HG02870 (cell line): ENCODE data around the gene CEMIP.

ENCODE experiments used
- ATAC-seq: cut with Tn5 transposase; IDR thresholded peaks from one replicate; pipeline ENCODE4 v1.9.1; 2021; ENCODE audit warnings: mild to moderate bottlenecking, moderate library complexity; ENCODE audit not compliant: unreplicated experiment

CEMIP gene

GRCh38 chr15:80880086-80880485 is 100.9 kb downstream of the CEMIP start:
- no peak for ATAC-seq

DNA sequence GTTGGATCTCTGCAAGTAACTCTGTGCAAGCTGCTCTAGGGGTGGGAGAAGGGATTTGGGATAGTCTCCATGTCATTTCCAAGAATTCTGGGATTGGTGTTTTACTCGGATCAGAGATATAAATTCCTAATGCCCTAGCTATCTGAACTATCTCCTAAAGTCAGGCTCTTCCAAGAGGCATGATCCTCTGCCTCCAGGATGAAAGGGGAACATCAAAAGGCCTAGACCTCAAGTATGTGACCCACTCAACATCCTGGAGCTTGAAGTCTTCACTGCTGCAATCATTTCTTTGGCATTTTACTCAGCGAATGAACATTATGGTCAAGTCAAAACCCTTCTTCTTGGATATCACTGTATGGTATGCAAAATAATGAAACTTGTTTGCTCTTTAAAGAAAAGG is 104.5 kb downstream of the CEMIP start:
- no peak for ATAC-seq

DNA sequence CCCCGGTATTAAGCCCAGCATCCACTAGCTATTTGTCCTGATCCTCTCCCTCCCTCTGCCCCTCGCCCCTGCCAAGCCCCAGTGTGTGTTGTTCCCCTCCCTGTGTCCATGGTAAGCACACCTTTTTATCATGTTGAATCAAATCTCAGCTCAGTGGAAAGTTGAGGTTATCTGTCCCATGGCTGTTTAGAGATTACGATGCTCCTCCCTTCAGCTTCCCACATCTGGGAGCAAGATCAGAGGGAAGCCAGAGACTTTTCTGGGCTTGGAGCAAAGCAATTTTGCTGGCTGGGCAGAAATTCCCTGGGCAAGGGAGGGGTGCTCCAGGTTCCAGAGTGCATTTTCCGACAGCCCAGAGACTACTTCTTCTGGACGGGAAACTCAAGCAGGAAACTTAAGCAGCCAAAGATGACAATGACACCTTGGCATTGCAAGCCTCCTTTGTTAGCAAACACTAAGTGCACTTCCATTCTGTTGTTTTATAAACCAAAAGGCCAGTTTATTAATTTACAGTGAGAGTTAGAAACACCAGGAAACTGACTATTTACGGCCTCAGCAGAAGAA is 105.9 kb downstream of the CEMIP start:
- no peak for ATAC-seq

- ATAC-seq, result no peak
Observed at GRCh38 chr15:80887148-80887547, 108.0 kb downstream of the CEMIP start.

DNA sequence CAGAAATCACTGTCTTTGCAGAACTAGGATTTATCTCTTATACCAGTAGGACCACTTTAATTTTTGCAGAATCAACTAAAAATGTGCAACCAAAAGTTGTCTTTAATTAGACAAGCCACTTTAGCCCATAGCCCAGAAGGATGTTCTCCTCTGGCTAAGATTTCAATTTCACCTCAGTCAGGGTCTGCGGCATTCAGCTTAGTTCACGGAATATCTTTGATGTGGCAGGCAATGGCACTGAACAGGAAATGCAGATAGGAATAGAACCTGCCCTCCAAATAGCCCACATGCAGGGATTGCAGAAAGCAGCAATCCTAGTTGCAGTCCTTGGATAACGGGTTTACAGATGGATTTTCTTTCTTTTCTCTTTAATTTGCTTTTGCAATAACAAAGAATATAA is 109.7 kb downstream of the CEMIP start:
- ATAC-seq, result no peak

DNA sequence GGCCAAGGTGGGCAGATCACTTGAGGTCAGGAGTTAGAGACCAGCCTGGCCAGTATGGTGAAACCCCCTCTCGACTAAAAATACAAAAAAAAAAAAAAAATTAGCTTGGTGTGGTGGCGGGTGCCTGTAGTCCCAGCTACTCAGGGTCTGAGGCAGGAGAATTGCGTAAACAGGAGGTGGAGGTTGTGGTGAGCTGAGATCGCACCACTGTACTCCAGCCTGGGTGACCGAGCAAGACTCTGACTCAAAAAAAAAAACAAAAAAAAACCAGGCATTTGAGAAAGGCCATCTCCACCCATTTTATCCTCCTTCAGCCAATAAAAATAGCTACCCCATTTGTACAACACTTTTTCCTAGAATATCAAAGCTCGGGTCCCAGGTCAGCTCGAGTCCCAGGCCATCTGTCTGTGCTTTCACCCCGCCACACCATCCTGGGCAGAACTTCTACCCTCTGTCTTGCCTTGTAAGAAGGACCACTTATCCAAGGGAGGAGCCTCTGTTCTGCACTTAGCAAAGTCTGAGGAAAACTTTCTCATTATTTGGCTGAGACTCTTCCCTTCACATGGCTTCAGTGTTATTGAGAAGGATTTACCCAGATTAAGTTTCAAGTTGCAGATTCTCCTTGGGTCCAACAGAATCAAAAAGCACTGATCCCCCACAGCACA is 111.3 kb downstream of the CEMIP start:
- no peak for ATAC-seq

- no peak for ATAC-seq
Observed at GRCh38 chr15:80891006-80891405, 111.8 kb downstream of the CEMIP start.

DNA sequence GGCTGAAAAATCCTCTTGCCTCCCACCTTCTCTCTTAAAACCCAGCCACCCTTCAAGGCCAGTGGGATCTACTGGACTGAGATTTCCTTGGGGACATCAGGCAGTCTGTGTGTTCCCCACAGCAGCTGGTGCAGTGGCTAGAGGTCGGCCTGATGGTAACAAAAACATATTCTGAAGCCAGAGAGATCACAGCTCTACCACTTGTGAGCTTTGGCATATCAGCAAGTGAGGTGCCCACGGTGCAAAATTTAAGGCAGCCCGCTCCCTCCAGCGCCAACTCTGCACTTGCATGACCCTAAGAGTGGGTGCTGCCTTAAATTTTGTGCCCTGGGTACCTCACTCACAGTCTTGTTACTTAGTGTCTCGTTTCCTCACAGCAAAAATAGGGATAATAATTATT is 113.2 kb downstream of the CEMIP start:
- no peak for ATAC-seq

DNA sequence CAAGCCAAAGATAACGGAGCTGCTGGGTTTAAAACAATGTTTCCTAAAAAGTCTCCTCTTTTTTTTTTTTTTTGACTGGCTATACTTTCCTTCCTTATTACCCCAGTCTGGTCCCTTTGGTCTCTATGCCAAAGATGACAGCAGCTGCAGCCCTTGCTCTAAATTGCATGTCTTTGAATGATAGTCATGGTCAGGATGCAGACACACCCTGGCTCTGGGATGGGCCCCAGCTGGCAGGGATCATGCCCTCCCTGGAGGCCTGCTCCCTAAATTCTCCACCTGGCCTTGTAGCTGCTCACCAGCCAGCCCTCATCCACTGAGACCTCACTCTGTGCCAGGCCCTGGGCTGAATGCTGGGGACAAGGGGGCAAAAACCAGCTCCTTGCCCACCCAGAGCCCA is 114.6 kb downstream of the CEMIP start:
- ATAC-seq, result no peak

- no peak for ATAC-seq
Observed at GRCh38 chr15:80895091-80895490, 115.9 kb downstream of the CEMIP start.

DNA sequence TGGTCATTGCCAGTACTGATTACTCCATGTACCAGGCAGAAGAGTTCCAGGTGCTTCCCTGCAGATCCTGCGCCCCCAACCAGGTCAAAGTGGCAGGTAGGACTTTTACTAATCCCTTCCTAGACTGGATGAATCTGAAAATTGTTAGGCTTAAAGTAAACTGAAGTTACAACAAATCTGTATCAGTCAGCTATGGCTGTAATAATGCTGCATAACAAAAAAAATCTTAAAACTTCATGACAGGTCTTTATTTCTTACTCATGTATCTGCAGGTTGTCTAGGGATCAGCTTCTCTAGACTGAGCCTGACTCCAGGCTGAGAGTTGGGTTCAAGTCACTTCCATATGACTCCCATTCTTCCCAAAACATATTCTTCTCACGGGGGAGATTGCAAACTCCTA is 116.8 kb downstream of the CEMIP start:
- no peak for ATAC-seq

DNA sequence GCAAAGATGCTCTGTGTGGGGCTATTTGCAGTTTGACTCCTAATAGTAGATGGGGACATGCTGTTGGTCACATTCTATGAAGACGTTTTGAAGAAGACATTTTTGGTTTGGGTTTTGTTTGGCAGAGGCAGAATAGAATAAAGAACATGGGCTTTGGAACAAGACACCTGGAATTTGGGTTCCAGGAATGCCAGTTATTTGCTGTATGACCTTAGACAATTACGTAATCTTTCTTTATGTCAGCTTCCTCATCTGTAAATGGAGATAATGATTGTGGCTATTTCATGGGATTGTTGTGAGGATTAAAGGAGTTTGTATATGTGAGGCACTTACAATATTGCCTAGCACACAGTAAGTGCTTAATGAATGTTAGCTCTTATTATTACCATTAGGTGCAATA is 118.9 kb downstream of the CEMIP start:
- ATAC-seq, result no peak

GRCh38 chr15:80902298-80902801 is 123.2 kb downstream of the CEMIP start:
- ATAC-seq, result no peak

DNA sequence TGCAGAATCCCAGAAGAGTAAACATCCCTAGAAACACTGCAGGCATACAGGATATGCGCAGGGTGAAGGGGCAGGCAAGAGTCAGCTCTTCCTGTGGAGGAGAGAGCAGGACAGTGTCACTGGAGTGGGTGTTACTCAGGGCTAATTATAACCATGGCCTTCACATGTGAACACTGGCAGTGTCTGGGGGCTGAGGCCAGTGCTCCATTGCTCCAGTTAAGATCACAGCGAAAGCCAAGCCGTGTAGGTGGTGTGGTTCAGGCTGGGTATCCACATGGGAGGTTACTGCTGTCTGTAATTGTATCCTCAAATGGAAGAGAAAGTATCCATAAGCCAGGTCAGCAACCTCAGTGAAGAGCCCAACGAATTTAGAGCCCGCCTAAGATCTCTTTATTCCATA is 125.8 kb downstream of the CEMIP start:
- ATAC-seq, result no peak

DNA sequence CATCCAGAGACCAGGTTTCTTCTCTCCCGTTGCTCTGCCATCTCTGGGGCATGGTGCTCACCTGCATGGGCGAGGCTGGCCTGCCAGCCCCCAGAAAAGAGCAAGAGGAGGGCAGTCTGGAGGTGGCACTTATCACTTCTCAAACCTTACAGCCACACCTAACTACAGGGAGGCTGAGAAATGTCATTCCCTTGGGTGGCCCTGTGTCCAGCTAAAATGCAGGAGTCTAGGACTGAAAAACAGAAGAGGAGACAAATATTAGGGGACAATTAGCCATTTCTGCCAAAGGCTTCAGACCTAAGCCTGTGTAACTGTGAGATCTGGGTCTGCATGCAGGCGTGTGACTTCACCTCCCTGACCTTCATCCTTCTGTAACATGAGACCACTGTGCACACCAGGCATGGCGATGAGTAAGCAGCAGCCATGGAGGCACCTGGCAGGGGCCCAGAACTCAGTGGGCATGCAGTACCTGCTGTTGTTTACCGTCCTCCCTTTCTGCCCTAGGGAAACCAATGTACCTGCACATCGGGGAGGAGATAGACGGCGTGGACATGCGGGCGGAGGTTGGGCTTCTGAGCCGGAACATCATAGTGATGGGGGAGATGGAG is 127.1 kb downstream of the CEMIP start:
- ATAC-seq, result no peak

- no peak for ATAC-seq
Observed at GRCh38 chr15:80911821-80912220, 132.7 kb downstream of the CEMIP start.

DNA sequence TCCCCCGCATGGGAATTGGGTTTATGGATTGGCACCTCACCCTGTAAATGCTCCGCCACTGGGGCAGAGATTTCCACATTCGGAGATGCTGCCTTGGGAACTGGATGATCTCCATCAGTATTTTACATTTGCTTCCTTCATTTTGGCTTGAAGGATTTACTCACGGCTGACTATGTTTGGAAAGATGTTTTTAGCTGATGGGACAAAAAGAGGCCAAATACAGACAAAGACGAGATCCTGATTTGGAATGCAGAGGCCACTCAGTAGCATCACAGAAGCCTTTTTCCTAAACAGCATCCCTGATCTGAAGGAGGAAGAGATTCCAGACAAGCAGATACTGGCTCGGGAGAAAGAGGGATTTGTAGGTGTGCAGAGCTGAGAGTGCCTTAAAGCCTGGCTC is 133.5 kb downstream of the CEMIP start:
- no peak for ATAC-seq

- ATAC-seq, result no peak
Observed at GRCh38 chr15:80913541-80913940, 134.4 kb downstream of the CEMIP start.

- no peak for ATAC-seq
Observed at GRCh38 chr15:80915472-80915871, 136.3 kb downstream of the CEMIP start.

DNA sequence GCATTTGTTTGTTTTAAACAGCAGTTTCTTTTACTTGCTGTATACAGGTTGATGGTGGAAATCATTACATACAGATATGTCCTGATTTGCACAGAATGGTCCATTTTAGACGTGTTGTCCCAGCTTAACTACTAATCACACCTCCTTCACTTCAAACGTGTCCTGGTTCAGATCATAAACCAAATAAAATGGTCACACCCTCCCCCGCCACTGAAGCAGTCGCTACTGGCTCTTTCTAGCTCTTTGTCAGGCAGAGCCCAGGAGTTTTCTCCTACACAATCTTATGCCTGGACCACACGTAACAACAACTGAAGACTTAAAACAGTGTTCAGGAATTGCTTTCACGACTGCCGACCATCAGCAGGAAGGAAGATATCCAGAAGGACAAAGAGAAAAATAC is 136.9 kb downstream of the CEMIP start:
- no peak for ATAC-seq

DNA sequence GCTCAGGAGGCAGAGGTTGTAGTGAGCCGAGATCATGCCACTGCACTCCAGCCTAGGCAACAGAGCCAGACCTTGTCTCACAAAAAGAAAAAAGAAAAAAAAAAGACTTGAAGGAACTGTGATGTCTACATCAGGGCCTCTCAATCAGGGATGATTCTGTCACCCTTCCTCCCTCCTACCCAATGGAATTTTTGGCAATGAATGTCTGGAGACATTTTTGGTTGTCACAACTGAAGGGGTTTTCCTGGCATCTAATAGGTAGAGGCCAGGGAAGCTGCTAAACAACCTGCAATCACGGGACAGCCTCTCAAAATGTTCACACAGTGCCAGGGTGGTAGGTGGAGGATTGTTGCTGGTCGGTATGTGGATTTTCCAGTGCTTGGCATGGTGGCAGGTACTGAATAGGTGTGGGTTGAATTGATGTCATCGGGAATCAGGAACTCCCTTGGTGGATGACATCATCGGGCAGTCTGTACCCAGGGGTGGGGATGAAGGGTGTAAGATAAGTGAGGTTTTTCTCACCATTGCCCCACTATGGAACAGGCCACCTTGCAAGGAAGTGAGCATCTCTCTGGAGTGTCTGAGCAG is 139.1 kb downstream of the CEMIP start:
- ATAC-seq, result no peak

- ATAC-seq, result no peak
Observed at GRCh38 chr15:80920271-80920699, 141.1 kb downstream of the CEMIP start.
